Peyer's patch (tissue), 4 donors: ENCODE results near the gene SLC6A18.

ENCODE experiments used
- POLR2A ChIP-seq, 2 donors: fragments of 450-650 bp; IDR thresholded peaks; one replicate each; pipeline ENCODE4 v1.5.1; 2017; ENCODE audit warnings: antibody characterized with exemption in 2 of 2, mild to moderate bottlenecking in 2 of 2, moderate library complexity in 2 of 2
- TF ChIP-seq, protein P1 (sequence below), 6 experiments: fragments of 450-650 bp in 4 of 6; fragments of 200-600 bp in 2 of 6; sonication (generic) in 1 of 6; IDR thresholded peaks; one replicate each; pipeline ENCODE4 v1.5.1; 2017 to 2019; ENCODE audit warnings: antibody characterized with exemption in 6 of 6, mild to moderate bottlenecking in 3 of 6, moderate library complexity in 1 of 6

DNA sequence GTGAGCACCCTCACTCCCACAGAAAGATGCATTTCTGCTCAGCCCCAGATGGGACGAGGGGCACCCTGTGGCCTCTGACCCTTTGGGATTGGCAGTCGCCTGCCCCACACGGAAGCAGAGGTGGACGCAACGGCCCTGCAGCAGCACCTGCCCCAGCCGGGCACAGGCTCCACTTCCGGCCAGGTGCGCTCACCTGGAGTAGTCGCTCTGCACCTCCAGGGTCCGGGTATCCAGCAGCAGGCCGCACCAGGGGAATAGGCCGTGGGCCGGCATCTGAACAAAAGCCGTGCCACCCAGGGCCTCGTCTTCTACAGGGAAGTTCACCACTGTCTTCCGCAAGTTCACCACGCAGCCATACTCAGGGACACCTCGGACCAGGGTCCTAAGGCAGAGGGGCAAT is 39.0 kb downstream of the SLC6A18 start:
- no peak for TF ChIP-seq POLR2A (IDR thresholded peaks at IDR 0.05)
- TF ChIP-seq, protein P1, sequence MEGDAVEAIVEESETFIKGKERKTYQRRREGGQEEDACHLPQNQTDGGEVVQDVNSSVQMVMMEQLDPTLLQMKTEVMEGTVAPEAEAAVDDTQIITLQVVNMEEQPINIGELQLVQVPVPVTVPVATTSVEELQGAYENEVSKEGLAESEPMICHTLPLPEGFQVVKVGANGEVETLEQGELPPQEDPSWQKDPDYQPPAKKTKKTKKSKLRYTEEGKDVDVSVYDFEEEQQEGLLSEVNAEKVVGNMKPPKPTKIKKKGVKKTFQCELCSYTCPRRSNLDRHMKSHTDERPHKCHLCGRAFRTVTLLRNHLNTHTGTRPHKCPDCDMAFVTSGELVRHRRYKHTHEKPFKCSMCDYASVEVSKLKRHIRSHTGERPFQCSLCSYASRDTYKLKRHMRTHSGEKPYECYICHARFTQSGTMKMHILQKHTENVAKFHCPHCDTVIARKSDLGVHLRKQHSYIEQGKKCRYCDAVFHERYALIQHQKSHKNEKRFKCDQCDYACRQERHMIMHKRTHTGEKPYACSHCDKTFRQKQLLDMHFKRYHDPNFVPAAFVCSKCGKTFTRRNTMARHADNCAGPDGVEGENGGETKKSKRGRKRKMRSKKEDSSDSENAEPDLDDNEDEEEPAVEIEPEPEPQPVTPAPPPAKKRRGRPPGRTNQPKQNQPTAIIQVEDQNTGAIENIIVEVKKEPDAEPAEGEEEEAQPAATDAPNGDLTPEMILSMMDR (IDR thresholded peaks at IDR 0.05) = no peak
